HepG2 (cell line): ENCODE results near the gene CENPP. TPM values are rescaled to one million over a fixed set of nuclear protein-coding genes. Genes with fewer than 3 reads are reported as not detected.

Source experiments
- CREM ChIP-seq, 2 experiments: sonication (generic) in 1 of 2; formaldehyde crosslinking in 1 of 2; IDR thresholded peaks; 2 replicates each; pipeline versions ENCODE4 v1.4.0 to v1.6.1; 2016 to 2020; ENCODE audit warnings: antibody characterized with exemption in 1 of 2, mild to moderate bottlenecking in 1 of 2, missing genetic modification reagents in 1 of 2
- ELF4 ChIP-seq: sonication (generic); formaldehyde crosslinking; IDR thresholded peaks from 2 replicates; pipeline ENCODE4 v1.5.0; 2020; ENCODE audit warnings: missing genetic modification reagents, mild to moderate bottlenecking, moderate library complexity, borderline replicate concordance
- HOXA7 ChIP-seq: sonication (generic); formaldehyde crosslinking; IDR thresholded peaks from 2 replicates; pipeline ENCODE4 v1.8.1; 2022; ENCODE audit warnings: mild to moderate bottlenecking, missing genetic modification reagents, moderate library complexity
- JDP2 ChIP-seq: sonication (generic); formaldehyde crosslinking; IDR thresholded peaks from 2 replicates; pipeline ENCODE4 v1.8.1; 2022; ENCODE audit warnings: missing genetic modification reagents, borderline replicate concordance
- MAFK ChIP-seq, 2 experiments: IDR thresholded peaks in 1 of 2; conservative IDR thresholded peaks in 1 of 2; 2 replicates each; pipeline ENCODE4 v1.6.1; 2011; ENCODE audit warnings: improper control_type of control experiment in 2 of 2, low read length in 2 of 2
- MBNL3 ChIP-seq: fragments of 250-450 bp; sonication (Bioruptor Pico); conservative IDR thresholded peaks from 2 replicates; pipeline ENCODE4 v1.8.0; 2022; ENCODE audit warnings: mild to moderate bottlenecking, inconsistent platforms
- SCMH1 ChIP-seq: sonication (generic); formaldehyde crosslinking; IDR thresholded peaks from 2 replicates; pipeline ENCODE4 v1.9.0; 2021; ENCODE audit warnings: missing genetic modification reagents, mild to moderate bottlenecking, borderline replicate concordance
- SMARCC2 ChIP-seq: fragments of 450-650 bp; IDR thresholded peaks from 2 replicates; pipeline ENCODE4 v1.6.1; 2017; ENCODE audit warnings: antibody characterized with exemption, mild to moderate bottlenecking
- STAG1 ChIP-seq: sonication (generic); formaldehyde crosslinking; IDR thresholded peaks from 2 replicates; pipeline ENCODE4 v1.4.0; 2020; ENCODE audit warnings: missing genetic modification reagents
- ZFP37 ChIP-seq: sonication (generic); formaldehyde crosslinking; IDR thresholded peaks from 2 replicates; pipeline ENCODE4 v1.4.0; 2020; ENCODE audit warnings: missing genetic modification reagents, borderline replicate concordance
- ZFX ChIP-seq: sonication (generic); formaldehyde crosslinking; IDR thresholded peaks from 2 replicates; pipeline ENCODE4 v1.4.0; 2020; ENCODE audit warnings: mild to moderate bottlenecking, low read depth, missing genetic modification reagents, moderate library complexity
- ZMYM3 ChIP-seq: sonication (generic); formaldehyde crosslinking; IDR thresholded peaks from 2 replicates; pipeline ENCODE4 v1.5.1; 2020; ENCODE audit warnings: mild to moderate bottlenecking, missing genetic modification reagents
- ZNF296 ChIP-seq: sonication (generic); formaldehyde crosslinking; conservative IDR thresholded peaks from 2 replicates; pipeline ENCODE4 v1.5.0; 2020; ENCODE audit warnings: mild to moderate bottlenecking, missing genetic modification reagents
- ZNF337 ChIP-seq: sonication (generic); formaldehyde crosslinking; IDR thresholded peaks from 2 replicates; pipeline ENCODE4 v1.5.1; 2020; ENCODE audit warnings: missing genetic modification reagents, low read depth, mild to moderate bottlenecking, borderline replicate concordance
- ZNF550 ChIP-seq: sonication (generic); formaldehyde crosslinking; IDR thresholded peaks from 2 replicates; pipeline ENCODE4 v1.4.0; 2020; ENCODE audit warnings: mild to moderate bottlenecking, missing genetic modification reagents, borderline replicate concordance
- ZNF616 ChIP-seq: sonication (generic); formaldehyde crosslinking; IDR thresholded peaks from 2 replicates; pipeline ENCODE4 v1.5.0; 2020; ENCODE audit warnings: low read depth, mild to moderate bottlenecking, missing genetic modification reagents
- ZNF839 ChIP-seq: sonication (generic); formaldehyde crosslinking; IDR thresholded peaks from 2 replicates; pipeline ENCODE4 v1.4.0; 2020; ENCODE audit warnings: missing genetic modification reagents, mild to moderate bottlenecking, borderline replicate concordance
- ZNF891 ChIP-seq: sonication (generic); formaldehyde crosslinking; IDR thresholded peaks from 2 replicates; pipeline ENCODE4 v1.5.0; 2020; ENCODE audit warnings: mild to moderate bottlenecking, missing genetic modification reagents
- polyA plus RNA-seq, 8 experiments: library from polyadenylated mRNA; depleted of rRNA in 3 of 8; stranded (reverse) in 7 of 8; unstranded in 1 of 8; fragments of >200 nt; fragmentation: Illumina TruSeq in 4 of 8; extraction: Trizol in 4 of 8; gene quantifications; 2 replicates each; pipeline versions ENCODE4 v1.2.1 to v1.2.3, GENCODE V29; 2011 to 2016; ENCODE audit warnings: low read depth in 4 of 8, missing spikeins in 1 of 8, mixed read lengths in 1 of 8; ENCODE audit not compliant: insufficient read depth in 1 of 8
- total RNA-seq, 5 experiments: library from RNA; depleted of rRNA; stranded (reverse); fragments of >200 nt; fragmentation: Illumina TruSeq; extraction: Trizol; gene quantifications; 2 replicates each; pipeline ENCODE4 v1.2.3, GENCODE V29; 2016; ENCODE audit warnings: low read depth in 1 of 5
- TF ChIP-seq, protein P1 (sequence below): sonication (generic); formaldehyde crosslinking; IDR thresholded peaks from 2 replicates; pipeline ENCODE4 v1.4.0; 2020; ENCODE audit warnings: missing genetic modification reagents
- TF ChIP-seq, protein P2 (sequence below): sonication (generic); formaldehyde crosslinking; IDR thresholded peaks from 2 replicates; pipeline ENCODE4 v1.4.0; 2020; ENCODE audit warnings: missing genetic modification reagents, borderline replicate concordance
- TF ChIP-seq, protein P3 (sequence below): sonication (generic); formaldehyde crosslinking; IDR thresholded peaks from 2 replicates; pipeline ENCODE4 v1.8.1; 2023; ENCODE audit warnings: missing genetic modification reagents, inconsistent platforms, borderline replicate concordance
- TF ChIP-seq, protein P4 (sequence below): sonication (generic); formaldehyde crosslinking; IDR thresholded peaks from 2 replicates; pipeline ENCODE4 v1.5.1; 2020; ENCODE audit warnings: missing genetic modification reagents, mild to moderate bottlenecking, borderline replicate concordance

CENPP gene
- total and polyA plus RNA-seq, 2 of the 13 experiments (the other 11 are each of a cell fraction or from before 2014, with no cell fraction given), result 2.0 to 11.4 TPM

DNA sequence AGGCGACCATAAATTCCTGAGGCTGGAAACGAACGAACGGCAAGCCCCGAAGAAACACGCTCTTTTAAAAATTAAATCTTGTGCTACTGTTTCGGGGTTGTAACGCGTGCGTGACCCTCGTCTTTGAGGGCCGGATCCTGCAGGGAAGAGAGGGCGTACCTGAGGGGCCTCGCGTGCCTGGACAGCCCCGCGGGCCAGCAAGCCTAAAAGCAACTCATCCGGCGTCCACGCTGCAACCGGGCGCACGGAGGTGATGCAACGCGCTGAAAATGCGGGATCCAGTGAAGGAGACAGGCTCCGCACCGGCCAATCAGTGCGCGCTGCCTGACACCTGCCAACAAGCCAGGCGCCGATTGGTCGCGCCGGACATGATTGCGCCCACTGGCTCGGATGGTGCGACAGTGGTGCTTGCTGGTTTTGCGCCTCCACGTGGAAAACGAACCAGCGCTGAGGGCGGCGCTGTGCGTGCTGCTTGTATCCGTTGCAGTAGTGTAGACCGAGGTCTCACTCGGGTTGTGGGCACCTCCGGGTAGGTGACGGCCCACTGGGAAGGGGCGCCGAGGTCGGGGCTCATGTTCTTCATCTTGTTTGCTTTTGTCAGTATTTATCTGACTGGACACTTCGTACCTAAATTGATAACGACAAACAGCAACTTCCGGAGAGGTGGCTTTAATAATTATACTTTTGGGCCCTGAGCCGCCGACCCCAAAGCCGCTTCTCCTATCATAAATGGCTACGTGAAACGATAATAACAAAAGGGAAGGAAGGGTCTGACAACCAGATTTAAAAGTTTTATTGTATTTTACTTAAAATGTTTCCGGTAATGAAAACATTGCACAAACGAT lies 32.1 kb upstream of the CENPP start, which contains the start of gene IARS1 (continued):
- TF ChIP-seq ZFP37 (CRISPR knock-in tag) (peak; percentile 84), SCMH1 (CRISPR knock-in tag) (no peak), MBNL3 (no peak), MAFK (conservative IDR thresholded peaks at IDR 0.05 in 1 of 2, IDR thresholded peaks at IDR 0.05 in 1 of 2; ENCODE audit: low read length in 2 of 2) (no peak), SMARCC2 (no peak), ZMYM3 (CRISPR knock-in tag) (no peak; the same call in 1 of the 2 replicates), JDP2 (CRISPR knock-in tag) (no peak; the same call in 1 of the 2 replicates), HOXA7 (CRISPR knock-in tag) (no peak), ELF4 (CRISPR knock-in tag) (no peak), ZFX (CRISPR knock-in tag) (peak; percentile 89), ZNF296 (CRISPR knock-in tag) (no peak), CREM (IDR thresholded peaks at IDR 0.05) (peak; percentile 90), CREM (CRISPR knock-in tag; IDR thresholded peaks at IDR 0.05) (no peak), ZNF550 (CRISPR knock-in tag) (peak; percentile 89; the same call in 1 of the 2 replicates), ZNF891 (peak; percentile 96), ZNF839 (CRISPR knock-in tag) (0 out of 2 replicates have a peak, but pooled peaks have one; percentile 59), STAG1 (peak; percentile 49), ZNF616 (CRISPR knock-in tag) (peak; percentile 63; the same call in 1 of the 2 replicates), ZNF337 (CRISPR knock-in tag) (no peak)
- TF ChIP-seq, protein P1, sequence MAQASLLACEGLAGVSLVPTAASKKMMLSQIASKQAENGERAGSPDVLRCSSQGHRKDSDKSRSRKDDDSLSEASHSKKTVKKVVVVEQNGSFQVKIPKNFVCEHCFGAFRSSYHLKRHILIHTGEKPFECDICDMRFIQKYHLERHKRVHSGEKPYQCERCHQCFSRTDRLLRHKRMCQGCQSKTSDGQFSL (CRISPR knock-in tag), result peak; percentile 30; the same call in 1 of the 2 replicates
- TF ChIP-seq, protein P2, sequence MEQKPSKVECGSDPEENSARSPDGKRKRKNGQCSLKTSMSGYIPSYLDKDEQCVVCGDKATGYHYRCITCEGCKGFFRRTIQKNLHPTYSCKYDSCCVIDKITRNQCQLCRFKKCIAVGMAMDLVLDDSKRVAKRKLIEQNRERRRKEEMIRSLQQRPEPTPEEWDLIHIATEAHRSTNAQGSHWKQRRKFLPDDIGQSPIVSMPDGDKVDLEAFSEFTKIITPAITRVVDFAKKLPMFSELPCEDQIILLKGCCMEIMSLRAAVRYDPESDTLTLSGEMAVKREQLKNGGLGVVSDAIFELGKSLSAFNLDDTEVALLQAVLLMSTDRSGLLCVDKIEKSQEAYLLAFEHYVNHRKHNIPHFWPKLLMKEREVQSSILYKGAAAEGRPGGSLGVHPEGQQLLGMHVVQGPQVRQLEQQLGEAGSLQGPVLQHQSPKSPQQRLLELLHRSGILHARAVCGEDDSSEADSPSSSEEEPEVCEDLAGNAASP (CRISPR knock-in tag), result peak; percentile 63; the same call in 1 of the 2 replicates
- TF ChIP-seq, protein P3, sequence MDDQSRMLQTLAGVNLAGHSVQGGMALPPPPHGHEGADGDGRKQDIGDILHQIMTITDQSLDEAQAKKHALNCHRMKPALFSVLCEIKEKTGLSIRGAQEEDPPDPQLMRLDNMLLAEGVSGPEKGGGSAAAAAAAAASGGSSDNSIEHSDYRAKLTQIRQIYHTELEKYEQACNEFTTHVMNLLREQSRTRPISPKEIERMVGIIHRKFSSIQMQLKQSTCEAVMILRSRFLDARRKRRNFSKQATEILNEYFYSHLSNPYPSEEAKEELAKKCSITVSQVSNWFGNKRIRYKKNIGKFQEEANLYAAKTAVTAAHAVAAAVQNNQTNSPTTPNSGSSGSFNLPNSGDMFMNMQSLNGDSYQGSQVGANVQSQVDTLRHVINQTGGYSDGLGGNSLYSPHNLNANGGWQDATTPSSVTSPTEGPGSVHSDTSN (CRISPR knock-in tag), result no peak
- TF ChIP-seq, protein P4, sequence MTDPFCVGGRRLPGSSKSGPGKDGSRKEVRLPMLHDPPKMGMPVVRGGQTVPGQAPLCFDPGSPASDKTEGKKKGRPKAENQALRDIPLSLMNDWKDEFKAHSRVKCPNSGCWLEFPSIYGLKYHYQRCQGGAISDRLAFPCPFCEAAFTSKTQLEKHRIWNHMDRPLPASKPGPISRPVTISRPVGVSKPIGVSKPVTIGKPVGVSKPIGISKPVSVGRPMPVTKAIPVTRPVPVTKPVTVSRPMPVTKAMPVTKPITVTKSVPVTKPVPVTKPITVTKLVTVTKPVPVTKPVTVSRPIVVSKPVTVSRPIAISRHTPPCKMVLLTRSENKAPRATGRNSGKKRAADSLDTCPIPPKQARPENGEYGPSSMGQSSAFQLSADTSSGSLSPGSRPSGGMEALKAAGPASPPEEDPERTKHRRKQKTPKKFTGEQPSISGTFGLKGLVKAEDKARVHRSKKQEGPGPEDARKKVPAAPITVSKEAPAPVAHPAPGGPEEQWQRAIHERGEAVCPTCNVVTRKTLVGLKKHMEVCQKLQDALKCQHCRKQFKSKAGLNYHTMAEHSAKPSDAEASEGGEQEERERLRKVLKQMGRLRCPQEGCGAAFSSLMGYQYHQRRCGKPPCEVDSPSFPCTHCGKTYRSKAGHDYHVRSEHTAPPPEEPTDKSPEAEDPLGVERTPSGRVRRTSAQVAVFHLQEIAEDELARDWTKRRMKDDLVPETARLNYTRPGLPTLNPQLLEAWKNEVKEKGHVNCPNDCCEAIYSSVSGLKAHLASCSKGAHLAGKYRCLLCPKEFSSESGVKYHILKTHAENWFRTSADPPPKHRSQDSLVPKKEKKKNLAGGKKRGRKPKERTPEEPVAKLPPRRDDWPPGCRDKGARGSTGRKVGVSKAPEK, result no peak
